NOMO-1 treated with dmso at 0.1 percent for 144 hours (cell line): ENCODE measurements around the gene ASPG.

Source experiments
- DNase-seq: peaks from one replicate; lab custom pipeline; 2025; ENCODE audit not compliant: unreplicated experiment; lab: John Stamatoyannopoulos, UW

ASPG gene

DNA sequence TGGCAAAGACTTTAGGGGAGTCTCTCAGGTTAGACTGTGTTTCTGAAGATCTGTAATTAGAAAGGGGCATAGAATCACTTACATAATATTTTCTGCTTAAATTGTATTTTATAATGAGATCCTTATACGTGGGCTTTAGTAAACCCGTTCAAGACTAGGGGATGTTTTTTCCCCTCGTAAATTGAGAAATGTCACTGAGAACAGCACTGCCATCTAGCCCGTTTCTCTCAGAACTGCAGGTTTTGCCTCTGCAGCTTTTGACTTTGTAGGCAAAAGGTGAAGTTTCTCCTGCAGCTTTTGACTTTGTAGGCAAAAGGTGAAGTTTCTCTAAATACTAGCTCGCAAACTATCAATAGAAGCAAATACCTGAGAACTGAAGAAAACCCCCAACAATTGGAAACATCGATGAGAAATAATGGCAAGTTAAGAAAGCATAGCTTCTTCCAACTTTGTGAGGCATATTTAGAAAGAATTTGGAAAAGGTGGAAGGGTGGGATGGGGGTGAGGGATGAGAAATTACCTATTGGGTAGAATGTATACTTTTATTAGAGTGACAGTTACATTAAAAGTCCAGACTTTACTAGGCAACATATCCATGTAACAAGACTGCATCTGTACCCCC lies 9.9 kb upstream of the ASPG start:
- DNase-seq = no peak

DNA sequence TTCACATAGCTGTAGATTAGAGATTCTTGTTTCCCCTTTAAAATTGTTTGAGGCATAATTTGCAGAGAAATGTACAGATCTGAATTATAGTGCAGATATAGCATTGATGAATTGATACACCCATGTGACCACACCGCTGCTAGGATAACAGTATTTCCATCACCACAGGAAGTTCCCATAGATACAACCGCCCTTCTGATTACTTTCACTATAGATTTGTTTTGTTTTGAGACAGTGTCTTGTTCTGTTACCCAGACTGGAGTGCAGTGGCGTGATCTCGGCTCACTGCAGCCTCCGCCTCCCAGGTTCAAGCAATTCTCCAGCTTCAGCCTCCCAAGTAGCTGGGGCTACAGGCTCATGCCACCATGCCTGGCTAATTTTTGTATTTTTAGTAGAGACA lies 8.8 kb upstream of the ASPG start:
- no peak for DNase-seq

DNA sequence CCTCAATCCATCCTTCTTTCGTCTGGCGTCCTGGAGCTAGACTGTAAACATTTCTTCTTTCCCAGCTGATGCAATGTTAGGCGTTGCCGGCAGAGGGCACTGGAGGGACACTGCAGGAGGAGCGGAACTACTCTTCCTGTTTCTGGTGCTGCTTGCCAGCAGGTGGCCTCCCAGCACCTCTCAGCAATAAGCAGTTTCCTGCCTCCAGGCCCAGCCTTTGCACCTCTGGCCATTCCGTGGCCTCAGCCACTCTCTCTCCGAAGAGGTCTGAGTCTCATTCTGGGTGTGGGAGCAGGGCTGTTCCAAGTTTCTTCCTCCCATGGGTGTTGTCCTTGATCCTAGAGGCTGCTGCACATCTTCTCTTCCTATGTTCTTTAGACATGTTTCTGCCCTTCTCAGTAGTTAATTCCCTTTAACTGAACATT lies 7.5 kb upstream of the ASPG start:
- peak; percentile 78 for DNase-seq

DNA sequence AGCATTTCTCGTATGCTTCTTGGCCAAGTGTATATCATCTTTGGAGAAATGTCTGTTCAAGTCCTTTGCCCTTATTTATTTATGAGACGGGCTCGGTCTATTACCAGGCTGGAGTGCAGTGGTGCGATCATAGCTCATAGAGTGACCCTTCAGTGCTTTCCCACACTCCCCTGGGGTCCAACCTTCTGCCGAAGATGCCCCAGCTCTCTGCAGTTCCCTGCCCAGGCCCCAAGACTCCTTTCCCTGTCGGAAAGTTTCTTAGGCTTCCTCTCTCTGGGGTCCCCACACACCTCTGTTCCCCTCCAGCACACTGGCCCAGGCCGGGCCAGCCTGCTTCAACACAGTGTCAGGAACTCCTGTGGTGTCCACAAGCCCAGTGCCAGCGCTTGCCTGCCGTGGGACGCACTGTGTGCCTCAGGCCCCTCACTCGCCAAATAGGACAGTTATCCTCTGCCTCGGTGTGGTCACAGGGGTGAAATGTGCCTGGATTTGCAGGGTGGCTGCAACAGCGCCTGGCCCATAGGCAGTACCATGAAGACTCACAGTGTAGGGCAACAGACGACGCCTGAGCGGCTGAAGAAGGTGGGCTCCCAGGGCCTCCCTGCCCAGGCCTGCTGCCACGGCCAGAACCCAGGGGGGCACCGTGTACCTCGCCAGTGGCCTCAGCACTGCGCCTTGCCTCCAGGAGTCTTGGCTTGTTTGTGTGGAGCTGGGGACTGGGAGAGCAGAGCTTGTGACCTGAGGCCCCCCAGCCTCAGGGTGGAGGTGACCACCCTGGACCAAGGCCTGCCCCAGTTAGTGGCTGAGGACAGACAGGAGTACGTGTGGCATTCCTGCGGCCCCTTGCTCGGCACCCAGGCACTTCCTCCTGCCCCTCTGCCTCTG lies 4.9 kb upstream of the ASPG start:
- DNase-seq = no peak

DNA sequence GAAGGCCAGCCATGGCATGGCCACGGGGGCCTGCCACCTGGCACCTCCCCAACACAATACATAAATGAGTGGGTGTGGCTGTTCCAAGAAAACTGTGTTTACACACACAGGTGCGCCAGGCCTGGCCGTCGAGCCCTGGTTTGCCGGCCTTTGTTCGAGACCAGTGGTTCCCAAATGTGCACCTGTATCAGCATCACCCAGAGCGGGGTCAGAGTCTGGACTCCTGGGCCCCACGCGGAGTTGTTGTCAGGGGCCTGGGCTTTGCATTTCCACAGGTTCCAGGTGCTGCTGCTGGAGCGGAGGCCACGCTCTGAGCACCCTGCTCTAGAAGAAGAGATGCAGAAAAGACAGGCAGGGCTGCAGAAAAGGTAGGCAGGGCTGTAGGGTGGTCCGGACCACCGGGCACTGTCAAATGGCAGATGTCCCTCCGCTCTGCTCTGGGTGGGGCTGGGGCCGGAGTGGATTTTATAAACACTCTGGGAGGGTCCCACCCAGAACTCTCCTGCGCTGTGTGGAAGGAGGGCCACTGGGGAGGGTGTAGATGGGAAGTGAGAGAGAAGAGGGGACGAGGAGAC lies 4.2 kb upstream of the ASPG start:
- no peak for DNase-seq

DNA sequence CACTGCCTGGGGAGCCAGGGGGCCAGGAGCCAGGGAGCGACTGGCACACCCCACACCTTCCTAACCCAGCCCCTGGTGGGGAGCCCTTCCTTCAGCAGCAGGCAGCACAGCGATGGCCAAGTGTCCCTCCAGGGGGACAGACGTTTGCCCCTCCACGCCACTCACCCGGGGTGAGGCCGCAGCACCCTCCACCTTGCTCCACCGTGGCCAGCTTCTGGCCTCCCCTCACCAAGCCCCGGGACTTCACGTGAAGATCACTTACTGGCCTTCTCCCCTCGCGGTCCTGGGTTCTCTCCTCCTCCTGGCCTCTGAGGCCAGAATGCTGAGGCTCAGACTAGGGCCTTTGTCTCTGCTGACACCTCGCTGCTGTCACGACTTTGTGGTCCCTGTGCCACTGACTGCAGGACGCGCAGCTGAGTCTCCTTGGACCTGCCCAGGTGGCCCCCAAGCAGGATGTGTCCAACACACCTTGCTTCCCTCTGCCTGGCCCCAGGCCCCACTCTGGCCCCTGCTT lies 3.5 kb upstream of the ASPG start:
- DNase-seq = no peak

DNA sequence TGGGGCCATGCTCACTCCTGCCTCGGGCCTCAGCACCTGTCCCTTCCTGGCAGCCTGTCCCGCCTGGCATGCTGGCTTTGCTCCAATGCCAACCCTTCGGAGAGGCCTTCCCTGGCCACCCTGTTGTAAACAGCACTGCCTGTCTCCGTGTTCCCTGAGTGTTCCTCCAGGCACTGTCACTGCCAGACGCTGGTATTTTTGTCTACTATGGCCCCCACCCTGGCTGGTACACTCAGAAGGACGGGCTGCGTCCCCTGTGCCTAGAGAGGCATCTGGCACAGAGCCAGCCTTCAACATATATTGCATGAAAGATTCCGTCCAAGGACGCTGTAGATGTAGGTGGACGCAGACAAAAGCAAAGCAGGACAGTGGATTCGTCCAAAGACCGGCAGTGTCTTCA lies 2.7 kb upstream of the ASPG start:
- no peak for DNase-seq

- no peak for DNase-seq
Measured at GRCh38 chr14:104084251-104085002, 1.1 kb upstream of the ASPG start.

GRCh38 chr14:104085889-104086201 lies 345 bp downstream of the ASPG start:
- DNase-seq = no peak

DNA sequence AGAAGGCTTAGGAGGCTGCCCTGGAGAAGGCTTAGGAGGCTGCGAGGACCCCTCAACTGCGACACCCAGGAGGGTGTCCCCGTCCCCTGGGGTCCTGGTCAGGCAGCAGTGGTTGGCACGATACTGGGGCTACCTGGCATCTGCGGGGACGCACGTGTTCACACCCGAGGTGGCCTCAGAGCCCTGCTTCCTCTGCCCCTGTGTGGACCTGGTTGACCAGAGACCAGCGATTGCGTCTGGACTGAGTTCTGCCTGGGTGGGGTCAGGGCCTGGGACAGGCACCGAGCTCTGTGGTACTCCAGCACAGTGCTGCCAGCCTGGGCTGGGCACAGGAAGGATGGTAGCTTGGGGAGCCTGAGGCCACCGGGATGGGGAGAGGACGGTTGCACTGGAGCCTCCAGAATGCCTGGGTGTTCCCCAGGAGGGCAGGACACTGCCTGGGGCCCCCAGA lies 735 bp downstream of the ASPG start:
- no peak for DNase-seq

DNA sequence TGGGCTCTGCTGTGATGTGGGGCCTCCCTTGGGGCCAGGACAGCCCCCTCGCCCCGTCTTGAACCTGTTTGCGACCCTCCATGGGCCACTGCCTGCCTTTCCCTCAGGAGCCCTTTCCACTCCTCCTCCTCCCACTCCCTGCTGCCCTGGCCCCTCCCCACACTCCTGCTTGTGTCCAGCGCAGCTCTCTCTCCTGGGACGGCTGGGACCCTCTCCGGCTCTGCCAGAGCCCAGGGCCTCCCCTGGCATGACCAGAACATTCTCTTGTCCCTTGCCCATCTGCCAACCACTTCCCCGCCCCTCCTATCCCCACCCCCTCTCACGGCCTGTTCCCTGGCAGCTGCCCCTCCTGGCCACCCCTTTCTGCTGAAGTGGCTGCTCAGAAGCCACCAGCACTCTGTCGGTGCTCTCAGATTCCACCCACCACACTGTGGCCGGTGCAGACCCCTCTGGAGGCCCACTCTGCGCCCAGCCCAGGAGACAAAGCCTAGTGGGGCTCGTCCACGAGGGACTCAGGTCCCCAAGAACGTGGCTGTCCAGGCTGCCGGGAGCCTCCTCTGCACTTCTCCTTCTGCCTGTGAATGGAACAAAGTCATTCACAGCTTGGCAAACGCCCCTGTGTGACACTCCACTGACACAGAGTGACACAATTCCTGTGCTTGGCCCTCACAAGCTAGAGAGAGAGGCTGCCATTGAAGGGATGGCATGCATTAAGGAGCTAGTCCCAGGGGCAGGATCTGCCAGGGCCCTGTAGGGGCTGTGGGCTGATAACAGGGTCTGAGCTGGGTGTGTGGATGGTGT lies 1.4 kb downstream of the ASPG start:
- DNase-seq = no peak

DNA sequence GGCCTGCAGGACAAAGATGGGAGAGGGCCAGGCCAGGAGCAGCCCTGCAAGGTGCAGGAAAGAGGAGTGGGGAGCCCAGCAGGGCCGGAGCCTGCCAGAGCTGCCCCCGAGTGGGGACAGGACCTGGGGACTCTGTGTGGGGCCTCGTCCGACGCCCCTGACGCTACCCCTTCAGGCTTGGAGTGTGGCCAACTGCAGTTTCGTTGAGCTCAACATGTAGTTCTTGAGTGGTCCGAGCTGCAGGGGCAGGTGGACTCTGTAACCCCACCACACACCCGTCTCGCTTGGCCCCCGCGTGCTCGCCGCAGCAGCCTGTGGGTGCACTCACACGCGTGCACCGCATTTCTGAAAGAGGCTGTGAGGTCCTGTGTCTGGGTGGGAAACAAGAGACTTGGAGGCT lies 2.0 kb downstream of the ASPG start:
- DNase-seq = no peak

DNA sequence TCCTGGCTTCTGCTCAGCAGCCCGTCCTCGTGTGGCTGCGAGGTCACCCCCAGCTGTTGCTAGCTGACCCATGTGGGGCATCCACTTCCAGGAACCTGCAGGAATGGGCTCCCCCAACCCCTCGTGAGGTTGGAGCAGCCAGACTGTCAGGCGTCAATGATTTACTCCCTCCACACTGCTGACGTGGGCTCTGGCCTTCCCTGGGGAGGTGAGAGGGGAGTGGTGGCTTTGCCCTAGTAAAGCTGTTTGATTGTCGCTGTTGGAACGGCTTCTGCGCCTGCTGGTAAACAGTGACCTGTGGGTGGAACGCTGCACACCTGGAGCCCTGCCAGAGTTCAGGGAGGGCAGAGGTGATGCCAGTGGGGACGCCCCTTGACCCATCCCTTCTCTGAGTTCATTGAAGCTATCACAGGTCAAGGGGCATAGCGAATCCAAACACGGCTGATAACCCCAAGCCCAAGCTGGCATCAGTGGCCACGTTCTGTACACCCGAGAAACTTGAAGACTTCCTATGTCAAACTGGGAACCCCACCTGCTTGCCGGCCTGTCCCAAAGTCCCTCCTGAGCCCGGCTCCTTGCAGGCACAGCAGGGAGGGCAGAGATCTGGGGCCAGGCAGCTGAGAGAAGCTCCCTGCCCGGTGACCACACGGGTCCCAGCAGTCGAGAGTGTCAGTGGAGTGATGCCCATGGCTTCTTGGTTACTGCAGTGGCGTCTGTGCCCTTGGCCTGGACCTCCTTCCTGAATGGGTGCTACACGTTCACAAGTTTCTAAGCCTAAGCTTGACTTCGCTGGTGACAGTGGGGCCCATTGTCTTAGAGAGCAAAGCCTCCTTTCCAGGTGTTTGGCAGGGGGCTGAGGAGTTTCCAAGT lies 2.7 kb downstream of the ASPG start:
- no peak for DNase-seq

GRCh38 chr14:104090071-104090748 lies 4.7 kb downstream of the ASPG start:
- DNase-seq = no peak

- no peak for DNase-seq
Measured at GRCh38 chr14:104091061-104091926, 5.8 kb downstream of the ASPG start.

DNA sequence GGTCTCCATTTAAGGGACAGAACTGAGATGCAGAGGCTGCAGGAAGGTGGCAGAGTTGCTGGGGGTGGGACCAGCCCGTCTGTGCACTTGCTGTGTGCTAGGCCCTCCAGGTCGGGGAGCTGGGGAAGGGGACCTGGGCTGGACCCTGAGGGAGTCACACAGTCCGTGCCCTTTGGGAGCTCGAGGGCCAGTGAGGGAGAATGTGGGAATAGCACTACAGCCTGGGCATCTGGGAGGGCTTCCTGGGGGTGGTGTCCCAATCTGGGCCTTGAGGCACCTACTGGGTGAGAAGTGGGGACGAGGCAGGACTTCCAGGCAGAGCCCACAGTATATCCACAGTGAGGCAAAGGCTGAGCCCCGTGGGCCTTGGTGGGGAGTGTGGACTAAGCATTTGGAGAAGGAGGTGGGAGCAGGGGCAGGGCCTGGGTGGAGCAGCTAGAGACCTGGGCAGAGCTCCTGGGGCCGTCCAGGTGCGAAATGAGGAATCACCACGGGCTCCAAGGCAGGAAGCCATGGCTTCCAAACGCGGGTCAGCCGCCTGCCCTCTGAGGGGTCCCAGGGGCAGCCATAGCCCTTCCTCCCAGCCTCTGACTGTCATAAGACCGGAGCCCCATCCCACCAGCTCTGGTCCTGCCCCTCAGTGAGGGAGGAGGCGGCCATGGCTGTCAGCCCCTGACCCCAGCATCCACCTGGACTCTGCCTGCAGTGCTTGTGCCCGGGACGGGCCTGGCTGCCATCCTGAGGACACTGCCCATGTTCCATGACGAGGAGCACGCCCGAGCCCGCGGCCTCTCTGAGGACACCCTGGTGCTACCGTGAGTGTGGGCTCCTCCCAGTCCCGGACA lies 6.6 kb downstream of the ASPG start:
- DNase-seq = no peak

DNA sequence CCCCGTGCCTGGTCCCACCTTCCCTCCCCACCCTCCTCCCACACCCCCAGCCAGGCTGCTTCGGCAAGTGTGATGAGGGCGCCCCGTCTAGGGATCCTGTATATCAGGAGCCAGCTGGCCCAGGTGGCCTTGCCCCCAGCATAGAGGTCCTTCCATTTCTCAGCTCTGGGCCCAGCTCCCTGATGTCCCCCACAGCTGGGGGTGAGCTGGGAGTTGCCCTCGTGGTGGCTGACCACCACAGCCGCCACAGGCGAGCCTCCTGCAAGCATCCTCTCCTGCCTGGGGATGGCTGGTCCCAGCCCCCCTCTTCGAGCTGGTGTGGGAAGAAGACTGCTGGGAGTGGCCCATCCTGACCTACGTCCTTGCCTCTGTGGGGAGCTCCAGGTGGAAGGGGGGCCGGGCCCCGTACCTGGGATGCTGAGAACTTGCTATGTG lies 7.4 kb downstream of the ASPG start:
- no peak for DNase-seq
